Body of pancreas (tissue), 4 donors: ENCODE results near the gene PLPPR1. TPM values are rescaled to one million over a fixed set of nuclear protein-coding genes. Genes with fewer than 3 reads are reported as not detected.

ENCODE experiments used
- ATAC-seq: fragments of 150-250 bp; one replicate; pipeline ENCODE4 v1.9.1; 2016
- DNase-seq, 4 donors: peaks; one replicate each; pipeline ENCODE4 v3.0.0-alpha.2; 2019
- H3K27ac ChIP-seq, 4 donors: fragments of 200-600 bp; sonication (generic); 1 replicate in 3 of 4; 2 replicates in 1 of 4; pipeline versions ENCODE4 v1.5.1 to v1.6.1; 2016 to 2019; ENCODE audit warnings: mild to moderate bottlenecking in 1 of 4, mixed read lengths in 1 of 4, moderate library complexity in 1 of 4
- H3K27me3 ChIP-seq, 2 donors: fragments of 200-600 bp; sonication (generic); one replicate each; pipeline ENCODE4 v1.6.0; 2016; ENCODE audit warnings: mild to moderate bottlenecking in 1 of 2
- H3K36me3 ChIP-seq, 2 donors: fragments of 200-600 bp; sonication (generic); replicated peaks in 1 of 2; 2 replicates each; pipeline ENCODE4 v1.5.1; 2016; ENCODE audit warnings: low read depth in 2 of 2; ENCODE audit not compliant: insufficient read depth in 1 of 2
- H3K4me1 ChIP-seq: fragments of 200-600 bp; sonication (generic); one replicate; pipeline ENCODE4 v1.6.0; 2016
- H3K4me3 ChIP-seq, 2 donors: fragments of 200-600 bp; sonication (generic); 1 replicate in 1 of 2; 2 replicates in 1 of 2; pipeline ENCODE4 v1.5.1; 2016 to 2019
- H3K9me3 ChIP-seq, 3 donors: fragments of 200-600 bp; sonication (generic); 1 replicate in 2 of 3; 2 replicates in 1 of 3; pipeline ENCODE4 v1.5.1; 2016
- POLR2A ChIP-seq, 3 donors: fragments of 450-650 bp; IDR thresholded peaks; one replicate each; pipeline ENCODE4 v1.6.1; 2016; ENCODE audit warnings: antibody characterized with exemption in 3 of 3, mild to moderate bottlenecking in 2 of 3
- WGBS, 2 donors: methylation state at CpG; one replicate each; pipeline ENCODE4 v1.1.5; 2017; 5-methylcytosine and 5-hydroxymethylcytosine counted together
- intact Hi-C: fragments of 100-400 bp; cut with DNase I; formaldehyde crosslinking; loops from one replicate; pipeline ENCODE4 v1.15.1; 2023
- total RNA-seq, 2 donors: library from RNA; depleted of rRNA; stranded (reverse); fragments of >200 nt; gene quantifications; one replicate each; pipeline ENCODE4 v1.1.0, GENCODE V29; 2016
- TF ChIP-seq, protein P1 (sequence below), 7 experiments: fragments of 450-650 bp in 4 of 7; fragments of 200-600 bp in 3 of 7; sonication (generic) in 3 of 7; IDR thresholded peaks; one replicate each; pipeline ENCODE4 v1.5.1; 2016 to 2019; ENCODE audit warnings: antibody characterized with exemption in 7 of 7

Gene PLPPR1
- total RNA-seq, 2 donors from 2014 or later: 0.26 TPM; not detected in 1

DNA sequence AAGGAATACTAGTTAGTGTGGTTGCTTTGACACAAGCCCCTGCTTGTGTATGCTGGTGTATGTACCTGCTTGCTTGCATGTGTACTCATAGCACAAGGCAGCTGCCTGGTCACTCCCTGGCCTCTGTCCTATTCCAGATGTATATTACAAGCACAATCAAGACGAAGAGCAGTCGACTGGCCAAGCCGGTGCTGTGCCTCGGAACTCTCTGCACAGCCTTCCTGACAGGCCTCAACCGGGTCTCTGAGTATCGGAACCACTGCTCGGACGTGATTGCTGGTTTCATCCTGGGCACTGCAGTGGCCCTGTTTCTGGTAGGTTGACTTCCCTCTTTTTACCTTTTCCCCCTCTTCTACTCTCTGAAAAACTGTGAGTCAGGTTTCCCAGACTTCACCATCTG lies 284.1 kb downstream of the PLPPR1 start:
- H3K27me3 ChIP-seq: no peaks in the 10 kb centered on the region
- H3K27ac ChIP-seq: no peak overlapping the region
- H3K36me3 ChIP-seq: no peaks in the 10 kb centered on the region
- H3K9me3 ChIP-seq: no peaks in the 10 kb centered on the region
- no peak for TF ChIP-seq POLR2A (IDR thresholded peaks at IDR 0.05)
- TF ChIP-seq, protein P1, sequence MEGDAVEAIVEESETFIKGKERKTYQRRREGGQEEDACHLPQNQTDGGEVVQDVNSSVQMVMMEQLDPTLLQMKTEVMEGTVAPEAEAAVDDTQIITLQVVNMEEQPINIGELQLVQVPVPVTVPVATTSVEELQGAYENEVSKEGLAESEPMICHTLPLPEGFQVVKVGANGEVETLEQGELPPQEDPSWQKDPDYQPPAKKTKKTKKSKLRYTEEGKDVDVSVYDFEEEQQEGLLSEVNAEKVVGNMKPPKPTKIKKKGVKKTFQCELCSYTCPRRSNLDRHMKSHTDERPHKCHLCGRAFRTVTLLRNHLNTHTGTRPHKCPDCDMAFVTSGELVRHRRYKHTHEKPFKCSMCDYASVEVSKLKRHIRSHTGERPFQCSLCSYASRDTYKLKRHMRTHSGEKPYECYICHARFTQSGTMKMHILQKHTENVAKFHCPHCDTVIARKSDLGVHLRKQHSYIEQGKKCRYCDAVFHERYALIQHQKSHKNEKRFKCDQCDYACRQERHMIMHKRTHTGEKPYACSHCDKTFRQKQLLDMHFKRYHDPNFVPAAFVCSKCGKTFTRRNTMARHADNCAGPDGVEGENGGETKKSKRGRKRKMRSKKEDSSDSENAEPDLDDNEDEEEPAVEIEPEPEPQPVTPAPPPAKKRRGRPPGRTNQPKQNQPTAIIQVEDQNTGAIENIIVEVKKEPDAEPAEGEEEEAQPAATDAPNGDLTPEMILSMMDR (IDR thresholded peaks at IDR 0.05): no peak
- no peak overlapping the region for H3K4me3 ChIP-seq
- ATAC-seq (no peak), DNase-seq (no peak)
- intact Hi-C loops: loop anchor here (10.0 kb wide), 1 partner anchor 708 kb away; no protein-coding TSS in a partner anchor
- peaks cover 14% of the 10 kb centered on the region for H3K4me1 ChIP-seq
- 78 to 88% methylated on average over 8 of the region's 8 CpGs for WGBS, 2 donors

DNA sequence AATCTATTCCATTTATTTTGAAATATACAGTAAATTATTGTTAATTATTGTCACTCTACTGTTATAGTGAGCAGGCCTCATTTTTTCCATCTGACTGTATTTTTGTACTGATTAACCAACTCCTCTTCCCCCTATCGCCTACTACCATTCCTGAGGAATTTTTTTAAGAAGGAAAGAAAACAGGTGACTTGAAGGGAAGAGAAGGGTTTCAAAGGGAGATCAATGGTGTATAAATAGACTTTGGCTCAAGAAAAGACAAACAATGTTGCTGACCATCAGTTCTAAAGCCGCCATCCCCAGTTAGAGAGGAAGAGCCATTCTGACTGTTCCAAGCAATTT lies 286.6 kb downstream of the PLPPR1 start:
- TF ChIP-seq, protein P1 (IDR thresholded peaks at IDR 0.05): no peak
- TF ChIP-seq POLR2A (IDR thresholded peaks at IDR 0.05): no peak
- H3K27ac ChIP-seq: no peak overlapping the region
- no peak for DNase-seq
- H3K9me3 ChIP-seq: no peaks in the 10 kb centered on the region
- H3K36me3 ChIP-seq: no peaks in the 10 kb centered on the region
- H3K27me3 ChIP-seq: no peaks in the 10 kb centered on the region
- no peak overlapping the region for H3K4me3 ChIP-seq
- intact Hi-C loops: loop anchor here (10.0 kb wide), 1 partner anchor 710 kb away; no protein-coding TSS in a partner anchor
- peaks cover 14% of the 10 kb centered on the region for H3K4me1 ChIP-seq
- ATAC-seq: no peak
- WGBS, 2 donors: 47 to 51% methylated on average over 2 of the region's 2 CpGs

DNA sequence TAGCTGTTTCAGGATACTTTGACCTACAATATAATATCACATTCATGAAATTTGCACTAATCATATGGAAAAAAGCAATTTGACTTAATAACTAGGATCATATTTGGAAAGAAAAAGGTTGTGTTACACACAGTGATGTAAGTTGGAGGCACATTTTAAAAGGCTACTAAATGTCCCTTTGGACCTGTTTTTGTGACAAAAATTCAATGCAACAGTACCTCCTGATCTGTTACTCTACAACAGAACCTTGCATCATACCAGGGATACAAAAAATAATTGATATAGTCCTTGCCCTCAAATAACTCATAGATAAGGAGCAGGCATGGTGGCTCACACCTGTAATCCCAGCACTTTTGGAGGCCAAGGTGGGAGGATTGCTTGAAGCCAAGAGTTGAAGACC lies 289.2 kb downstream of the PLPPR1 start:
- ATAC-seq (no peak), DNase-seq (no peak)
- Histone ChIP-seq H3K27me3 (no peaks in the 10 kb centered on the region), H3K4me3 (no peak overlapping the region), H3K4me1 (peaks cover 14% of the 10 kb centered on the region), H3K9me3 (no peaks in the 10 kb centered on the region), H3K27ac (no peak overlapping the region), H3K36me3 (no peaks in the 10 kb centered on the region)
- no peak for TF ChIP-seq POLR2A (IDR thresholded peaks at IDR 0.05)
- TF ChIP-seq, protein P1 (IDR thresholded peaks at IDR 0.05): no peak
- intact Hi-C loops: loop anchor here (10.0 kb wide), 1 partner anchor 713 kb away; no protein-coding TSS in a partner anchor

DNA sequence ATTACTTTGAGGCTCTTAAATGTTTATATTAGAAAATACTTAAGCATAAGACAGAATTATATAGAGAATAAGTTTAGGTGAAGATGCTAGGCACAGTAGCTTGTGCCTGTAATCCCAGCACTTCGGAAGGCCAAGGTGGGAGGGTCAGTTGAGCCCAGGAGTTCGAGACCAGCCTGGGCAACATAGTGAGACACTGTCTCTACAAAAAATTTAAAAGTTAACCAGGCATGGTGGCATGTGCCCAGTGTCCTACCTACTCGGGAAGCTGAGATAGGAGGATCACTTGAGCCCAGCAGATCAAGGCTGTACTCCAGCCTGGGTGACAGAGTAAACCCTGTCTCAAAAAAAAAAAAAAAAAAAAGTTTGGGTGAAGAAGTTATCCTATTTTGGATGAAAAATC lies 294.6 kb downstream of the PLPPR1 start:
- H3K36me3 ChIP-seq: no peaks in the 10 kb centered on the region
- TF ChIP-seq POLR2A (IDR thresholded peaks at IDR 0.05): no peak
- TF ChIP-seq, protein P1 (IDR thresholded peaks at IDR 0.05): no peak
- peaks cover 51% of the 10 kb centered on the region for H3K4me1 ChIP-seq
- no peaks in the 10 kb centered on the region for H3K27me3 ChIP-seq
- H3K27ac ChIP-seq: no peak overlapping the region
- no peaks in the 10 kb centered on the region for H3K9me3 ChIP-seq
- 69 to 73% methylated on average over 3 of the region's 3 CpGs for WGBS, 2 donors
- ATAC-seq (no peak), DNase-seq (no peak)
- intact Hi-C loops: no loop called here
- H3K4me3 ChIP-seq: no peak overlapping the region

DNA sequence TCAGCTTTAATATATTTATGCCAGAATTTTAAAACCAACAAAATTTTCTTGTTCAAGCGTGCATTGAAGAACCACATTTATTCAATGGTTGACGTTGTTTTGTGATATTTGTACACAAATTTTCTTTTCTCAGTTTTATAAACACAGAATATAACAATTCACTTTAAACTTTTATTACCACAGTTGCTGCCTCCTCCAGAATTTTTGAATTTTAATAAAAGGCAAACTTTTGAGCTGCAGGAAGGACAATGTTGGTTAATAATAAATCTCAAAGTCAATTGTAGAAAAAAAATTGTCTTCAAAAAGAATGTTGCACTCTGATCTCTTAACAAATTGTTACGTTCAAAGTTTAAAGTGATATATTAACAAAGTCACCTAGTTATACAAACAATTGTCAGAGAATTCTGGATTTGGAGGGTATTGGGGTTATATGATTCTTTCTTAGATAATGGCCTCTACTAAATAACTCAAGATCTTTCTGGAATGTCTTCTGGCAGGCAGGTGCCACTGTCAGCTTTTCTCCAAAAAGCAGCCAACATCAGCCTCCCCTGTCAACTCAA lies 295.8 kb downstream of the PLPPR1 start:
- no peaks in the 10 kb centered on the region for H3K27me3 ChIP-seq
- H3K27ac ChIP-seq: peak overlapping the region in 3 of 4 donors; percentile 66 to 75 (median 71)
- DNase-seq: no peak
- H3K4me1 ChIP-seq: peaks cover 53% of the 10 kb centered on the region
- H3K4me3 ChIP-seq: no peak overlapping the region
- H3K9me3 ChIP-seq: no peaks in the 10 kb centered on the region
- intact Hi-C loops: no loop called here
- WGBS, 2 donors: 18 to 25% methylated on average over 3 of the region's 3 CpGs
- no peak for TF ChIP-seq POLR2A (IDR thresholded peaks at IDR 0.05)
- TF ChIP-seq, protein P1 (IDR thresholded peaks at IDR 0.05): no peak
- H3K36me3 ChIP-seq: no peaks in the 10 kb centered on the region
- ATAC-seq: no peak
